ENCODE data around the gene POU5F1. TPM values are rescaled to one million over a fixed set of nuclear protein-coding genes. Genes with fewer than 3 reads are reported as not detected.
"Not testable (repeated sequence)": the region's sequence is repeated elsewhere in the genome, so short reads cannot be mapped to it uniquely, and the experiment has no call there.

Gene POU5F1
- total and polyA plus RNA-seq, 7 donors, result 0.22 to 0.89 (median 0.31) TPM; not detected in 1

- DNase-seq (no peak), ATAC-seq (peak; percentile 54 to 79 (median 70))
- 34 to 50% (median 36%) methylated on average over 5 of the region's 5 CpGs for WGBS, 3 donors
- TF ChIP-seq, protein P1, sequence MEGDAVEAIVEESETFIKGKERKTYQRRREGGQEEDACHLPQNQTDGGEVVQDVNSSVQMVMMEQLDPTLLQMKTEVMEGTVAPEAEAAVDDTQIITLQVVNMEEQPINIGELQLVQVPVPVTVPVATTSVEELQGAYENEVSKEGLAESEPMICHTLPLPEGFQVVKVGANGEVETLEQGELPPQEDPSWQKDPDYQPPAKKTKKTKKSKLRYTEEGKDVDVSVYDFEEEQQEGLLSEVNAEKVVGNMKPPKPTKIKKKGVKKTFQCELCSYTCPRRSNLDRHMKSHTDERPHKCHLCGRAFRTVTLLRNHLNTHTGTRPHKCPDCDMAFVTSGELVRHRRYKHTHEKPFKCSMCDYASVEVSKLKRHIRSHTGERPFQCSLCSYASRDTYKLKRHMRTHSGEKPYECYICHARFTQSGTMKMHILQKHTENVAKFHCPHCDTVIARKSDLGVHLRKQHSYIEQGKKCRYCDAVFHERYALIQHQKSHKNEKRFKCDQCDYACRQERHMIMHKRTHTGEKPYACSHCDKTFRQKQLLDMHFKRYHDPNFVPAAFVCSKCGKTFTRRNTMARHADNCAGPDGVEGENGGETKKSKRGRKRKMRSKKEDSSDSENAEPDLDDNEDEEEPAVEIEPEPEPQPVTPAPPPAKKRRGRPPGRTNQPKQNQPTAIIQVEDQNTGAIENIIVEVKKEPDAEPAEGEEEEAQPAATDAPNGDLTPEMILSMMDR (IDR thresholded peaks at IDR 0.05), result no peak
- peak overlapping the region; percentile 66 for H3K4me3 ChIP-seq
- H3K27ac ChIP-seq, result peak overlapping the region; percentile 73
- no peaks in the 10 kb centered on the region for H3K27me3 ChIP-seq (ENCODE audit: insufficient read depth in 3 of 3, low read length in 2 of 3)
- H3K9me3 ChIP-seq, result peaks cover 9% of the 10 kb centered on the region
- H3K4me1 ChIP-seq, result peaks cover 13% of the 10 kb centered on the region
- intact Hi-C loops (cut with DNase I), result no loop called here
- no peaks in the 10 kb centered on the region for H3K36me3 ChIP-seq (ENCODE audit: insufficient read depth in 1 of 2, low read depth in 1 of 2)
Measured at GRCh38 chr6:31203345-31203979, 33.0 kb upstream of the POU5F1 start.

DNA sequence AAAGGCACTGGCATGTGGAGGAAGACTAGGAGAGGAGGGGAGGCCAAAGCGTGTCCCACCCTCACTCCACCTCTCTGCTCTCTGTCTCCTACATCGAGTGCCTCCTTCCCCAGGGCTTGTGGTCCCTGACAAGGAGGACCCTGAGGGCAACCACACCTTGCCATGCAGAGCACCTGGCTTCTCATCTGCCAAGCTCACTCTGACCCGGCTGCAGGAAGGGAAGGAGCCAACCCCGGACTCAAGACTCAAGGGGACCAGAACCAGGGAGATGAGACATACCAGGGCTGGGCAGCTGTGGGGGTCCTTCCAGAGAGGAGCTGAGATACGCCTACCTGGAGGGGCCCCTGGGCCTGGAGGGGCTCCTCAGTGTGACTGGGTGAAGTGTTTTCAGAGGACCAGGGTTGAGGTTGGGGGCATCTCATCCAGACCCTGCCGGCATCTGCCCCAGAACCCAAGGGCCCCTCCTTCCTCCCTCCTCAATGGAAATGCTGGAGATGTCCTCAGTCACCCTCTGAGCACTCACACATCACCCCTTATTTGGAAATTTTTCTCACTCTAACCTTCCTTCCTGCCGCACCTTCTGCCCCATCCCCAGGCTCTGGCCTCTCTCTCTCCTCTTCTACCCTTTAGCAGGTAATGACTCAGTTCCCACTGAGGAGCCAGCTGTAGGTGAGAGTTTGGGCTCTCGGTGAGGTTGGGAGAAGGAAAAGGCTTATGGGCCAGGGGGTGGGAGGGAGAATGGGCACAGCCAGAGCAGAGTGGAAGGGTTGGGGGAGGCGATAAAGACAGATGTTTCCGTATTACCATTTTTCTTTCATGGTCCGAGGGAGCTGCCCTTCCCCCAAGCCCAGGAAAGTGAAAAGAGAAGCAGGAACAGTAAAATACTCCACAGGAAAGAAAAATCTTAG lies 32.0 kb upstream of the POU5F1 start:
- peaks cover 13% of the 10 kb centered on the region for H3K4me1 ChIP-seq
- H3K9me3 ChIP-seq, result peaks cover 9% of the 10 kb centered on the region
- no peak for ATAC-seq
- intact Hi-C loops (cut with DNase I), result no loop called here
- H3K27ac ChIP-seq, result peak overlapping the region; percentile 73
- H3K4me3 ChIP-seq, result no peak overlapping the region
- no peaks in the 10 kb centered on the region for H3K27me3 ChIP-seq (ENCODE audit: insufficient read depth in 3 of 3, low read length in 2 of 3)
- no peaks in the 10 kb centered on the region for H3K36me3 ChIP-seq (ENCODE audit: insufficient read depth in 1 of 2, low read depth in 1 of 2)
- no peak for DNase-seq
- TF ChIP-seq, protein P1 (IDR thresholded peaks at IDR 0.05), result no peak
- whole genome bisulfite sequencing, 3 donors, result 46 to 60% (median 52%) methylated on average over 11 of the region's 11 CpGs

- H3K27me3 ChIP-seq (ENCODE audit: insufficient read depth in 3 of 3, low read length in 2 of 3); H3K27ac ChIP-seq; DNase-seq; H3K9me3 ChIP-seq; H3K36me3 ChIP-seq (ENCODE audit: insufficient read depth in 1 of 2, low read depth in 1 of 2); intact Hi-C loops (cut with DNase I); H3K4me3 ChIP-seq; ATAC-seq: not testable (repeated sequence)
- H3K4me1 ChIP-seq, result peaks cover 12% of the 10 kb centered on the region
- WGBS, 3 donors, result 90 to 97% (median 92%) methylated on average over 4 of the region's 4 CpGs
Measured at GRCh38 chr6:31199105-31199452, 28.6 kb upstream of the POU5F1 start.

DNA sequence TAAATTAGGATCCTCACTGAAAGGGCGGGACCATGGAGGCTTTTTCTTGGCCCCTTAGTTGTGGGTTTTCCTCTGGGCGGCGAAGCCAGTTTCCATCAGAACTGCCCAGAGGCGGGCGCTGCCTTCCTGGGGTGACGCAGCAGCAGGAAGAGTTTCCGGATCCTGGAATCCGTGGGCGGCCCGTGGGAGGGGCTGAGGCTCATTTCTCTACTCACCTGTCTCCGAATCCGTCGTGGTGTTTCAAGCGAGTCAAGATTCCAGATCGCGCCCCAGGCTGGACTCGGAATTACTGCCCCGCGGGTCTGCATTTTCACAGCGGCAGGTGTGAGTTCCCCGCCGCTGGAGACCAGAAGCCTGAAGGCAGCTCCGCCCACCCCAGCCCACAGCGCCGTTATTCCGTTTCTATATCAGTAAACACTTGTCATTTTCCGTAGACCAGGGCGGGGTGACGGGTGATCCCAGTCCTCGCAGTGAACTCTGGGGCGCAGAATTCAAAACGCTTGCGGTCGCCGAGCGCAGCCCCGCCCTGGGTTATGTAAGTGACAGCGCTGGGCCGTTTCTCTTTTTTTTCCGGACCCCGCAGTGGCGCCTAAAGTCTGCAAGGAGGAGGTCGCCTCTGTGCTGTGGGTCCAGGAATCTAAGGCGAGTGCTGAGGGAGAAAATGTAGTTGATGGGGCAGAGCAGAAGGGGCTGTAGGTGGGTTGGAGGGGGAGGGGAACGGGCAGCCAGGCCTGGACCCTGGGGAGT lies 27.2 kb upstream of the POU5F1 start:
- WGBS, 3 donors, result 0 to 1% (median 0%) methylated on average over 45 of the region's 45 CpGs
- ATAC-seq, result peak; percentile 85 to 89 (median 88)
- DNase-seq, result peak; percentile 89 to 94
- Histone ChIP-seq H3K4me3 (peak overlapping the region; percentile 80), H3K27ac (peak overlapping the region; percentile 96), H3K27me3 (ENCODE audit: insufficient read depth in 3 of 3, low read length in 2 of 3) (no peaks in the 10 kb centered on the region), H3K36me3 (ENCODE audit: insufficient read depth in 1 of 2, low read depth in 1 of 2) (peaks cover 0 to 5% of the 10 kb centered on the region in 2 donors), H3K9me3 (peaks cover 9% of the 10 kb centered on the region), H3K4me1 (peaks cover 5% of the 10 kb centered on the region)
- TF ChIP-seq, protein P1 (IDR thresholded peaks at IDR 0.05), result no peak
- intact Hi-C loops (cut with DNase I), result loop anchor here (2.0 kb wide), 1 partner anchor 169 kb away; no protein-coding TSS in a partner anchor

DNA sequence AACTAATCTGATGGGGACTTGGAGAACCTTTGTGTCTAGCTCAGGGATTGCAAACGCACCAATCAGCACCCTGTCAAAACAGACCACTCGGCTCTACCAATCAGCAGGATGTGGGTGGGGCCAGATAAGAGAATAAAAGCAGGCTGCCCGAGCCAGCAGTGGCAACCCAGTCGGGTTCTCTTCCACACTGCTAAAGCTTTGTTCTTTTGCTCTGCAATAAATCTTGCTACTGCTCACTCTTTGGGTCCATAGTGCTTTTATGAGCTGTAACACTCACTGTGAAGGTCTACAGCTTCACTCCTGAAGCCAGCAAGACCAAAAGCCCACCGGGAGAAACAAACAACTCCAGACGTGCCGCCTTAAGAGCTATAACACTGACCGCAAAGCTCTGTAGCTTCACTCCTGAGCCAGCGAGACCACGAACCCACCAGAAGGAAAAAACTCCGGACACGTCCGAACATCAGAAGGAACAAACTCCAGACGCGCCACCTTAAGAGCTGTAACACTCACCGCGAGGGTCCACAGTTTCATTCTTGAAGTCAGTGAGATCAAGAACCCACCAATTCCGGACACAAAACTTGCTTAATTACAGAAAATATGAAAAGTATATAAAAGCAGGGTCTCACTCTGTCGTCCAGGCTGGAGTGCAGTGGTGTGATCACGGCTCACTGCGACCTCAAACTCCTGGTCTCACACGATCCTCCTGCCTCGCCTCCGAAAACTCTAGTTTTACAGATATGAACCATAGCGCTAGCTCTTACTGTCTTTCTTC lies 26.0 kb upstream of the POU5F1 start:
- peak overlapping the region; percentile 96 for H3K27ac ChIP-seq
- 73 to 77% (median 76%) methylated on average over 25 of the region's 25 CpGs for WGBS, 3 donors
- not testable (repeated sequence) for H3K9me3 ChIP-seq; ATAC-seq; H3K4me1 ChIP-seq; DNase-seq; H3K27me3 ChIP-seq (ENCODE audit: insufficient read depth in 3 of 3, low read length in 2 of 3); H3K36me3 ChIP-seq (ENCODE audit: insufficient read depth in 1 of 2, low read depth in 1 of 2)
- intact Hi-C loops (cut with DNase I), result loop anchor here (2.0 kb wide), 1 partner anchor 170 kb away; no protein-coding TSS in a partner anchor
- H3K4me3 ChIP-seq, result peak overlapping the region; percentile 80

DNA sequence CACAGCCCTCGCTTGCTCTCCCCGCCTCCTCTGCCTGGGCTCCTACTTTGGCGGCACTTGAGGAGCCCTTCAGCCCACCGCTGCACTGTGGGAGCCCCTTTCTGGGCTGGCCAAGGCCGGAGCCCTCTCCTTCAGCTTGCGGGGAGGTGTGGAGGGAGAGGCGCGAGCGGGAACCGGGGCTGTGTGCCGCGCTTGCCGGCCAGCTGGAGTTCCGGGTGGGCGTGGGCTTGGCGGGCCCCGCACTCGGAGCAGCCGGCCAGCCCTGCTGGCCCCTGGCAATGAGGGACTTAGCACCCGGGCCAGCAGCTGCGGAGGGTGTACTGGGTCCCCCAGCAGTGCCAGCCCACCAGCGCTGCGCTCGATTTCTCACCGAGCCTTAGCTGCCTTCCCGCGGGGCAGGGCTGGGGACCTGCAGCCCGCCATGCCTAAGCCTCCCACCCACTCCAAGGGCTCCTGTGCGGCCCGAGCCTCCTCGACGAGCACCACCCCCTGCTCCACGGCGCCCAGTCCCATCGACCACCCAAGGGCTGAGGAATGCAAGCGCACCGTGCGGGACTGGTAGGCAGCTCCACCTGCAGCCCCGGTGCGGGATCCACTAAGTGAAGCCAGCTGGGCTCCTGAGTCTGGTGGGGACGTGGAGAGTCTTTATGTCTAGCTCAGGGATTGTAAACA lies 25.0 kb upstream of the POU5F1 start:
- intact Hi-C loops (cut with DNase I); H3K4me3 ChIP-seq; H3K4me1 ChIP-seq; H3K36me3 ChIP-seq (ENCODE audit: insufficient read depth in 1 of 2, low read depth in 1 of 2); ATAC-seq; DNase-seq; H3K9me3 ChIP-seq; H3K27ac ChIP-seq; H3K27me3 ChIP-seq (ENCODE audit: insufficient read depth in 3 of 3, low read length in 2 of 3): not testable (repeated sequence)
- WGBS, 3 donors, result 92 to 95% (median 93%) methylated on average over 22 to 41 of the region's 41 CpGs
